HG02981 (cell line): ENCODE measurements around the gene MOCS3.

Experiments
- ATAC-seq: cut with Tn5 transposase; IDR thresholded peaks from one replicate; pipeline ENCODE4 v1.9.1; 2021; ENCODE audit warnings: mild to moderate bottlenecking, moderate library complexity; ENCODE audit not compliant: unreplicated experiment

Gene MOCS3

GRCh38 chr20:50980851-50981713, 22.5 kb downstream of the MOCS3 start:
- no peak for ATAC-seq

GRCh38 chr20:50981714-50982048, 23.1 kb downstream of the MOCS3 start:
- no peak for ATAC-seq

- ATAC-seq: no peak
These were observed 23.7 kb downstream of the MOCS3 start for GRCh38 chr20:50982363-50982762.

- no peak for ATAC-seq
These were observed 24.7 kb downstream of the MOCS3 start for GRCh38 chr20:50983321-50983720.

GRCh38 chr20:50987493-50988210, 29.0 kb downstream of the MOCS3 start:
- no peak for ATAC-seq

GRCh38 chr20:50991076-50991475, 32.5 kb downstream of the MOCS3 start:
- no peak for ATAC-seq

- ATAC-seq: no peak
These were observed 33.7 kb downstream of the MOCS3 start for GRCh38 chr20:50992336-50992732.

- peak; percentile 93 for ATAC-seq
These were observed 34.3 kb downstream of the MOCS3 start for GRCh38 chr20:50992733-50993457.

- ATAC-seq: no peak
These were observed 35.3 kb downstream of the MOCS3 start for GRCh38 chr20:50993876-50994275.

GRCh38 chr20:50995506-50995905, 36.9 kb downstream of the MOCS3 start:
- ATAC-seq: no peak

GRCh38 chr20:50996901-50997865, 38.6 kb downstream of the MOCS3 start:
- ATAC-seq: no peak

GRCh38 chr20:50999355-50999754, 40.7 kb downstream of the MOCS3 start:
- no peak for ATAC-seq

- ATAC-seq: no peak
These were observed 43.0 kb downstream of the MOCS3 start for GRCh38 chr20:51001430-51002265.

GRCh38 chr20:51002633-51003032, 44.0 kb downstream of the MOCS3 start:
- ATAC-seq: no peak

- no peak for ATAC-seq
These were observed 45.1 kb downstream of the MOCS3 start for GRCh38 chr20:51003753-51004152.

- no peak for ATAC-seq
These were observed 45.7 kb downstream of the MOCS3 start for GRCh38 chr20:51004305-51004727.

GRCh38 chr20:51004781-51005180, 46.2 kb downstream of the MOCS3 start:
- no peak for ATAC-seq

- ATAC-seq: no peak
These were observed 46.6 kb downstream of the MOCS3 start for GRCh38 chr20:51005214-51005613.

GRCh38 chr20:51008718-51009117, 50.1 kb downstream of the MOCS3 start:
- no peak for ATAC-seq
